ENCODE data around the gene HTR6. TPM values are rescaled to one million over a fixed set of nuclear protein-coding genes. Genes with fewer than 3 reads are reported as not detected.

The HTR6 gene
- total RNA-seq, 1 experiment from 2014 or later = 0.10 TPM

DNA sequence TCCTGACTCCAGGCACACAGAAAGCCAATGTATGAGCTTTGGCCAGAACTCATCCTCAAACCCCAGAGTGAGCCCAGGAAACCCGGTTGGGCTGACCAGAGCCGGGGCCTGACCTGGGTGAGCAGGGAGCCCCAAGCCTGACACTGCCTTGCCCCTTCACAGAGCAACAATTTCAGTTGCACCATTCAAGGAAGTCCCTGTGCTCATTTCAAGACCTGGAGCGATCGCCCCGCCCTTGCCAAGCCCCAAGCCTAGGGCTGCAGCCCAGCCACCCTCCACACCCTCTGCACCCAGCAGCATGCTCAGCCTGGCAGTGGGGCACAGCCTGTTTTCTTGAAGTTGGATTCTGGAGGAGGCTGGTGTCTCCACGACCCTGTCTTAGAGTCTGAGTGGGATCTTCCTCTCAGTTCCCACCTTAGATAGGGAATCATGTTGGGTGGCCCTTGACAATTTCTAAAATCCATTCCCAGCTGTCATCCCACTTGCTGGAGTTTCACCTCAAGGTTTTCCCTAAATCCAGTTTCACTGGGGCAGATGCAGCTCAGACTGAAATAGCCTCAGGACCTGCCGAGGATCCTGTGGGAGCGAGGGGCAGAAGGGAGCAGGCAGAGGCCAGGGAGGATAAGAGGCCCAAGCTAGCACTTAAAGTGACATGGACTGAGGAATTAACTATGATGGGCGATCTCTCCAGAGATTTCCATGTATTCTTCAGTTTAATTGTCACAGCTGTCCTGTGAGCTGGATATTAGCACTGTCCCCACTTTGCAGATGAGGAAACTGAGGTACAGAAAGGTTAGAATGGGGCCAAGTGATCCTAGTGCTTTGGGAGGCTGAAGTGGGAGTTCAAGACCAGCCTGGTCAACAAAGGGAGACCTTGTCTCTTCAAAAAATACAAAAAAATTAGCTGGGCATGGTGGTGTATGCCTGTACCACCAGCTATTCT, 18.0 kb upstream of the HTR6 start:
- ChIA-PET CTCF (interaction anchor here (0.5 to 0.9 kb wide), 2 partner anchors 11 to 45 kb away, joined by 3 read pairs; no protein-coding TSS in a partner anchor), POLR2A (no interaction called here)
- Histone ChIP-seq H3K4me1 (ENCODE audit: control insufficient read depth, insufficient read depth, low read length) (peaks cover 53% of the 10 kb centered on the region), H3K36me3 (ENCODE audit: control insufficient read depth, insufficient read depth, low read length) (no peaks in the 10 kb centered on the region; the same call in 1 of the 2 replicates), H3K27me3 (ENCODE audit: control insufficient read depth, insufficient read depth, low read length) (no peaks in the 10 kb centered on the region), H3K4me3 (ENCODE audit: low read depth in 2 of 2, low read length in 2 of 2) (peak overlapping the region; percentile 79 to 80; a peak in 3 of 4 replicates), H3K9me3 (ENCODE audit: control insufficient read depth, insufficient read depth, low read depth, low read length) (no peaks in the 10 kb centered on the region), H3K27ac (ENCODE audit: low read length) (peak overlapping the region; percentile 90)
- in situ Hi-C loops (cut with HindIII; ENCODE audit: low pct_unique_long_range_greater_than_20kb, low sequenced_read_pairs) (no loop called here), intact Hi-C loops (cut with micrococcal nuclease; ENCODE audit: unreplicated experiment) (loop anchor here (10.0 kb wide), 1 partner anchor 202 kb away; no protein-coding TSS in a partner anchor)
- DNase-seq (ENCODE audit: low read depth, low spot score) (no peak), ATAC-seq (no peak)
- BruUV-seq (replicated peaks) = no TSS peak
- TF ChIP-seq, protein P1, sequence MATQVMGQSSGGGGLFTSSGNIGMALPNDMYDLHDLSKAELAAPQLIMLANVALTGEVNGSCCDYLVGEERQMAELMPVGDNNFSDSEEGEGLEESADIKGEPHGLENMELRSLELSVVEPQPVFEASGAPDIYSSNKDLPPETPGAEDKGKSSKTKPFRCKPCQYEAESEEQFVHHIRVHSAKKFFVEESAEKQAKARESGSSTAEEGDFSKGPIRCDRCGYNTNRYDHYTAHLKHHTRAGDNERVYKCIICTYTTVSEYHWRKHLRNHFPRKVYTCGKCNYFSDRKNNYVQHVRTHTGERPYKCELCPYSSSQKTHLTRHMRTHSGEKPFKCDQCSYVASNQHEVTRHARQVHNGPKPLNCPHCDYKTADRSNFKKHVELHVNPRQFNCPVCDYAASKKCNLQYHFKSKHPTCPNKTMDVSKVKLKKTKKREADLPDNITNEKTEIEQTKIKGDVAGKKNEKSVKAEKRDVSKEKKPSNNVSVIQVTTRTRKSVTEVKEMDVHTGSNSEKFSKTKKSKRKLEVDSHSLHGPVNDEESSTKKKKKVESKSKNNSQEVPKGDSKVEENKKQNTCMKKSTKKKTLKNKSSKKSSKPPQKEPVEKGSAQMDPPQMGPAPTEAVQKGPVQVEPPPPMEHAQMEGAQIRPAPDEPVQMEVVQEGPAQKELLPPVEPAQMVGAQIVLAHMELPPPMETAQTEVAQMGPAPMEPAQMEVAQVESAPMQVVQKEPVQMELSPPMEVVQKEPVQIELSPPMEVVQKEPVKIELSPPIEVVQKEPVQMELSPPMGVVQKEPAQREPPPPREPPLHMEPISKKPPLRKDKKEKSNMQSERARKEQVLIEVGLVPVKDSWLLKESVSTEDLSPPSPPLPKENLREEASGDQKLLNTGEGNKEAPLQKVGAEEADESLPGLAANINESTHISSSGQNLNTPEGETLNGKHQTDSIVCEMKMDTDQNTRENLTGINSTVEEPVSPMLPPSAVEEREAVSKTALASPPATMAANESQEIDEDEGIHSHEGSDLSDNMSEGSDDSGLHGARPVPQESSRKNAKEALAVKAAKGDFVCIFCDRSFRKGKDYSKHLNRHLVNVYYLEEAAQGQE (IDR thresholded peaks at IDR 0.05; ENCODE audit: insufficient read depth in 1 of 2, low read depth in 2 of 2, low read length in 1 of 2) = no peak
- TF ChIP-seq SIN3A (IDR thresholded peaks at IDR 0.05; ENCODE audit: borderline replicate concordance, insufficient read depth, low read depth, low read length) (no peak), TCF7L2 (IDR thresholded peaks at IDR 0.05; ENCODE audit: low read depth, low read length) (no peak), POLR2AphosphoS5 (IDR thresholded peaks at IDR 0.05; ENCODE audit: low read depth, low read length) (no peak)
- TF ChIP-seq, protein P2, sequence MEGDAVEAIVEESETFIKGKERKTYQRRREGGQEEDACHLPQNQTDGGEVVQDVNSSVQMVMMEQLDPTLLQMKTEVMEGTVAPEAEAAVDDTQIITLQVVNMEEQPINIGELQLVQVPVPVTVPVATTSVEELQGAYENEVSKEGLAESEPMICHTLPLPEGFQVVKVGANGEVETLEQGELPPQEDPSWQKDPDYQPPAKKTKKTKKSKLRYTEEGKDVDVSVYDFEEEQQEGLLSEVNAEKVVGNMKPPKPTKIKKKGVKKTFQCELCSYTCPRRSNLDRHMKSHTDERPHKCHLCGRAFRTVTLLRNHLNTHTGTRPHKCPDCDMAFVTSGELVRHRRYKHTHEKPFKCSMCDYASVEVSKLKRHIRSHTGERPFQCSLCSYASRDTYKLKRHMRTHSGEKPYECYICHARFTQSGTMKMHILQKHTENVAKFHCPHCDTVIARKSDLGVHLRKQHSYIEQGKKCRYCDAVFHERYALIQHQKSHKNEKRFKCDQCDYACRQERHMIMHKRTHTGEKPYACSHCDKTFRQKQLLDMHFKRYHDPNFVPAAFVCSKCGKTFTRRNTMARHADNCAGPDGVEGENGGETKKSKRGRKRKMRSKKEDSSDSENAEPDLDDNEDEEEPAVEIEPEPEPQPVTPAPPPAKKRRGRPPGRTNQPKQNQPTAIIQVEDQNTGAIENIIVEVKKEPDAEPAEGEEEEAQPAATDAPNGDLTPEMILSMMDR (IDR thresholded peaks at IDR 0.05) = no peak

GRCh38 chr1:19647643-19648042, 17.0 kb upstream of the HTR6 start:
- in situ Hi-C loops (cut with HindIII; ENCODE audit: low pct_unique_long_range_greater_than_20kb, low sequenced_read_pairs) = no loop called here
- Histone ChIP-seq H3K4me3 (ENCODE audit: low read depth in 2 of 2, low read length in 2 of 2) (peak overlapping the region in 1 of 2 experiments; percentile 80; a peak in 2 of 4 replicates), H3K27ac (ENCODE audit: low read length) (peak overlapping the region; percentile 44; the same call in 1 of the 2 replicates), H3K27me3 (ENCODE audit: control insufficient read depth, insufficient read depth, low read length) (no peaks in the 10 kb centered on the region), H3K4me1 (ENCODE audit: control insufficient read depth, insufficient read depth, low read length) (peaks cover 52% of the 10 kb centered on the region), H3K9me3 (ENCODE audit: control insufficient read depth, insufficient read depth, low read depth, low read length) (no peaks in the 10 kb centered on the region), H3K36me3 (ENCODE audit: control insufficient read depth, insufficient read depth, low read length) (no peaks in the 10 kb centered on the region; the same call in 1 of the 2 replicates)
- no peak for DNase-seq (ENCODE audit: low read depth, low spot score)
- no TSS peak for BruUV-seq (replicated peaks)
- ChIA-PET POLR2A (no interaction called here), CTCF (interaction anchor here (0.9 kb wide), 1 partner anchor 10 kb away, joined by 3 read pairs; no protein-coding TSS in a partner anchor)
- no peak for ATAC-seq
- intact Hi-C loops (cut with micrococcal nuclease; ENCODE audit: unreplicated experiment) = loop anchor here (10.0 kb wide), 1 partner anchor 203 kb away; no protein-coding TSS in a partner anchor
- TF ChIP-seq TCF7L2 (IDR thresholded peaks at IDR 0.05; ENCODE audit: low read depth, low read length) = no peak
- no peak for TF ChIP-seq POLR2AphosphoS5 (IDR thresholded peaks at IDR 0.05; ENCODE audit: low read depth, low read length)

Measured in Panc1 (cell line).